ENCODE measurements around the gene C16orf92.
"Not testable (repeated sequence)": the region's sequence is repeated elsewhere in the genome, so short reads cannot be mapped to it uniquely, and the experiment has no call there.

The C16orf92 gene

DNA sequence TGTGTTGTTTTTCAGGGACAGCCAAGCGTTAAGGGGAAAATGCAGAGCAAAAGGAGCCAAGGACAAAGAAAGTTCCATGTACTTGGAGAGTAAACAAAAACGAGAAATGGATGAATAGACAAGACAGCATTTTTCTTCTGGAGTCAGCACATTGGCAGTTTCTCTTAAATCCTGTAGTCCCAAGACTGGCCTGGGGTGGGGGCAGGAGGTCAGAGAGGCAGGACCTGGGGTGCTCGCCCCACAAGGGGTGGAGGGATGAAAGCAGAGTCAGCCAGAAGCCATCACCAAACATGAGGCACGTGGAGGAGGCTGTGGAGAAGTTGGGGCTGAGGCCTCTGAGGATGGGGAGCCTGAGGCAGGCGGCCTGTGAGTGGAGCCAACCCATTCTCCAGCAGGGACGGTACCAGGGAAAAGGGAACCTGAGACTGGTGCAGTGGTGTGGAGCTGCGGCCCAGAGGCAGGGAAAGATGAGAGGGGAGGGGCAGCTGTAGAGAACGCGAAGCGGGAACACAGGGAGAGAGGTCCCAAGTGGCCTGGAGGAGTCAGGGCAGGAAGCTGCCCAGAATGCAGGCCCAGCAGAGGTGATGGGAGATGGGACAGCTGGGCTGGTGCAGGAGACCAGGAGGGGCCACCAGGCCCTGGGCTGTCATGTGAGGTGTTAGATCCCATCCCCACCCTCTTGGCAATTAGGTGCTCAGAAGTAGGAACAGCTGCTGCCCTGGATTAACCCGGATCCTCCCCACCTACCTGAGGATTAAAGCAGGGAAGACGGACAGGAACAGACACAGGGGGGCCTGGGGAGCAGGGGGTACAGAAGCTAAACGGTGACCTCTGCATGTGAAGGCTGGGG is 4.8 kb downstream of the C16orf92 start:
- no peak for DNase-seq

DNA sequence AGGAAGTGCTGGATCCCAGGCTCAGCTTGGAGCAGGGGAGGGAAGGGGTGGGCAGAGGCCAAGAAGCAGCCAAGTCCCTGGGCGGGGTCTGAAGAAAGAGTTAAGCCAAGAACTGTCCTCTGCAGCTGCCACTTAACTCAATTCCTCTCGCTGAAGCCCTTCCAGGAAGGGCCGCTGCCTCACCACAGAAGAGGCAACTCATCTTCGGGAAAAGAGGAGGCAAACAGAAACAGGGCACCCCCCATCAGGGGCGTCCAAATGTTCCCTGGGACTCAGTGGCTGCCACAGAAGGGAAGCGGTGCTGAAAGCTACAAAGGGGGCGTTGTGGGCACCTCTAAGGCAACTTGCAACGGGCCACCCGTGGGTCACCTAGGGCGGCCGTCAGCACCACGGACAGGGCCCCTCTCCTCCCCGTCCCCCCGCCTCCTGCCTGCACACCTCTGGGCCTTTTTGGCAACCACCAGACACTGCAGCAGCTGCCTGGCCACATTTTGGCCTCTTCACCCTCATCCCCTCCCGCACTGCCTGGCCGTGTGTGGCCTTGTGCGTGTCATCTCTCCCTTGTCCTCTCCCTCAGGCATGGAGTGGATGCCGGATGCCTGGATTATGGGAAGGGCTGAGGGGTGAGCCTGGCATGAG is 5.6 kb downstream of the C16orf92 start:
- DNase-seq, result no peak

DNA sequence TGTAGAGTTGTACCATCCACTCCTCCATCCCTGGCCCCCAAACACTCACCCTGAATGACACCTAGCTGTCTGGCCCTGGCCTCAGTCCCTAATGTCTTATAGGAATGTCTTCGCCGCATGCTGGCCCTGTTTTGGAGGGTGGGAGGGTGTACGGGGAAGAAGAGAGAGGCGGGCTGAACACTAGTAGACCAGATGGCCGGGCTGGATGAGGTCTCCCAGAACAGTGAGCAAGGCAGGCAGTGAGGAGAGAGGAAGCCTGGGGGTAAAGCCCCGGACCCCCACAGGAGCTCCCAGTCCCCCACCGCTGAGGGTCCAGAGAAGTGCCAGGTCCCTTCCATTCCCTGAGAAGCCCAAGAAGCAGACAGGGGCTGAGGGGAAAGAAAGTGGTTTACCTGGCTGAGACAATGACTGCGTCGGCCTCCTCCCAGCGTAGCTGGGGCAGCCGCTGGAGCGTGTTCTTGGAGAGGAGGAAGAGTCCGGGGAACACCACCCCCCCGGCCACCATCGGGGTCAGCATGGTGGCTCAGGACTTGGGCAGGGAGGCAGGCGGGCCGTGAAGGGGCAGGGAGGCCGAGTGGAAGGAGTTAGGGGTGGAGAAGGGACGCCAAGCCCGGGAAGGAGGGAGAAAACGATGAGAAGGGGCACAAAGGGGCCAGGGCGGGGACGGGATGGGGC is 7.2 kb downstream of the C16orf92 start:
- DNase-seq, result no peak

DNA sequence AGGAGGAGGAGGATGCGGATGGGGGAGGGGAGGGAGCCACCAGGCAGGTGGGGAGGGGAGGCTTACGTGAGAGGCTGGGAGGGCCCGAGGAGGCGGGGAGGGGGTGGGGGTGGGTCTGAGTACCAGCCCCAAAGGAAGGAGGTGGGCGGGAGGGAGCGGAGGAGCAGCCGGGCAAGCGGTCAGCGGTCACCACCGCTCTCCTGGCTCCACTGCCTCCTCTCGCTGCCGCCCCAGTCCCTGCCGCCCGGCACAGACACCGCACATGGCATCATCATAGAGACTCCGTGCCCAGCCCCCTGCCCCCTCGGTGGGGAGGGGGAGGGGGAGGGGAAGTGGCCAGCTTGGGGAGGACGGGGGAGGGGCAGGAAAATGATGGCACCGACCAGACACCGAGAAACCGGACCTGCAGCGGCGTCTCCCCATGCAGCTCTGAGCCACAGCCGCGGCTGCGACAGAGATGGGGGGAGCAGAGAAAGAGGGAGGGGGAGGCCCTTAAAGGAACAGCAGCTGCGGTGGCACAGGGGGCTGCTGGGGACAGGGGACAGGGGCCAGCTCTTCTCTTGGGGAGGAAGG is 7.9 kb downstream of the C16orf92 start, which contains the start of gene TLCD3B:
TLCD3B (minus strand) TSS at position 431 of the 573 bp plus-strand sequence. CDS start 744 bp downstream, outside the sequence.
- no peak for DNase-seq

DNA sequence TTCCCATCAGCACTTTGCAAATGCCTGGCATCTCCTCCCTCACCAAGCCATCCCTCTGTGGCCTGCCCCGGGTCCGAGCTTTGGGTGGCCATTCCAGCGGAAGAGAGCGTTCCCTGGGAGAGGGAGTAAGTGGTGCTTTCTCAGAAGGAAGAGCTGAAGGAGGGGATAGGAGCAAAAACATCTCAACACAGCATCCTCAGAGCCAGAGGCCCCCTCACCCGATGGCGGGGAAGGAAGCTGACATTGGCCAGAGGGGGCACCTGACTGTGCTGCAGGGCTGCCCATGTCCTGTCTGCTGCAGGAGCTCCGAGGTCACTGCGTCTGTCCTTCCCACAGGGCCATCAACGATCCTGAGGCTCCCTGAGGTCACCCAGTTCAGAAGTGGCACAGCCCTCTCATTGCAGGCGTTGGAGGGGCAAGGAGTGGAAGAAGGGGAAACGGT is 8.5 kb downstream of the C16orf92 start:
- no peak for DNase-seq

DNA sequence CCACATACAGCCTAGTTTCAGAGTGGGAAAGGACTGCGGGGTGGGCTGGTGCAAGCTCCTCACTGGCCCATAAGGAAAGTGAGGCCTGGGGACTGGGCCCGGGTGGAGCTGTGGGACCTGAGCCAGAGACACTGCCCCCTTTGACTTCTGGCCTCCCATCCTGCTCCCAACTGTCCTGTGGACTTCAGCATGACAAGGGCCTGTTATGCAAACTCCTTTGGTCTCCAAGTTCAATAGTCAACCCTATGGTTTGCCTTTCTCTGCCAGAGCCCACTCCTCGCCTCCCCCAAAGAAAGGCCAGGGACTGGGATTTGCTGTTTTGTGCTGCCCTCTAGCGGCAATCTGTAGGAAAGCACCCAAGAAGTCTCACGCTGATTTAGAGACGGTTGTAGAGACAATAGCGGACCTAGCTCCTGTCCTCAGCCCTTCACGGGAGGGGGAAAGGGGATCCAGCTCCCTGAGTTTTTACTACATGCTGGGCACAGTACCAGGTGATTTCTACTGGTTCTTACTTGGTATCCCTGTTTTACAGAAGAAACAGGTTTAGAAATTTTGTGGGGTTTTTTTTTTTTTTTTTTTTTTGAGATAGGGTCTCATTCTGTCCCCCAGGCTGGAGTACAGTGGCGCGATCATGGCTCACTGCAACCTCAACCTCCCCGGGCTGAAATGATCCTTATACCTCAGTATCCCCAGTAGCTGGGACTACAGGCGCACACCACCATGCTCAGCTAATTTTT is 9.3 kb downstream of the C16orf92 start:
- peak; percentile 53 for DNase-seq

DNA sequence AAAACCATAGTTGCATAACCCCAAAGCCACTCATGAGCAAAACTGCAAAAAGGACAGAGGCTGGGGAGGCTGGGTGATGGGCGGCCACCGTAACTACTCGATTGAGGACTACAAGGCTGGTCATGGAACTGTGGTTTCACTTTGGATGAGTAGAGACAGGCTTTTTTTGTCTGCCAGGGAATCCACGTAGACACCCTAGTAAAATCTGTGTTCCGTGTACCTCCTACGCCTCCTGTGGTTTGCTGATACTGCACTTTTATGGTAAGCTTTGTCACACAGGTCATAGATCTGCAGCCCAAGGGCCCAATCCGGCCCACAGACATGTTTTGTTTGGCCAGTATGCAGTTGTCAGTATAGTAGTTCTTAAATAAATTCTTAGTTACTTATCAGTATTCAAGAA is 10.3 kb downstream of the C16orf92 start:
- no peak for DNase-seq

DNA sequence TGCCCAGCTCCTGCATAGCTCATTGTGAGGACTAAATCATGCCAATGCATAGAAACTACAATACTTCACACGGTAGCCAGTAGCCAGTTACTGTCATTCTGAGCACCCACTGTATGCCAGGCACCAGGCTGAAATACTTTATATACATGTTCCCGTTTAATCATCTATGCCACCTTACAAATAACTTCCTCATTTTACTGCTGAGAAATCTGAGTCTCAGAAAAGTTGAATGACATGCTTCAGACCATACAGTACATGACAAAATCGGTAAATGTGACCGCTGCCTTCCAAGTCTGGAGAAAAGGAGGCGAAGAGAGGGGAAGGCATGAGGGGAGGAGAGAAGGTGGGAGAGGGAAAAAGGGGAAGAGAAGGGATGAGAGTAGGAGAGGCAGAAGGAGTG is 17.2 kb downstream of the C16orf92 start:
- DNase-seq, result no peak

DNA sequence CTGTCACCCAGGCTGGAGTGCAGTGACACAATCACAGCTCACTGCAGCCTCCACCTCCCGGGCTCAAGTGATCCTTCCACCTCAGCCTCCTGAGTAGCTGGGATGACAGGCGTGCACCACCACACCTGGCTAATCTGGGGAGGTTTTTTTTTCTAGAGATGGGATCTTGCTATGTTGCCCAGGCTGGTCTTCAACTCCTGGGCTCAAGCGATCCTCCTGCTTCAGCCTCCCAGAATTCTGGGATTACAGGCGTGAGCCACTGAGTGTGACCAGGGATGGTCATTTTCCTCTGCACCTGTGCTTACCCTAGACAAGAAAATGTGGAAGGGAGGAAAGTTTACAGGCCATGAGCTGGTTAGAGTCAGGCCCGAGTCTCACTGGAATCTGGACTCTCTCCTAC is 17.7 kb downstream of the C16orf92 start:
- DNase-seq, result not testable (repeated sequence)

DNA sequence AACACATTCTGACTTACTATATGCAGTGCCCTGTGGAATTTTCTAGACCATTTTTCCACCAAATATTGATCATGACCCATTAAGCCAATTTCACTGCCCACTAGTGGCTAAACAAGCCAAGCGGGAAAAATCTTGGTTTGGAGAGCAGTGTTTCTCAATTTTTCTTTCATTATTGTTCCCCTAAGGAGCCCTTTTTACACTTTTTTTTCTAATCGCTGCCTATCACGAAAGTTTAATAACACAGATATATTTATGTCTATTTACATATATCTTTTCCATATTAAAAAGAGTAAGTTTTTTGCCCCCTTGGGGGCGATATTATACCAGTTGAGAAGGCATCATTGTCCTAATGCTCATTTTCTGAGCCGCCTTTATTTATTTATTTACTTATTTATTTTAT is 18.8 kb downstream of the C16orf92 start:
- DNase-seq, result no peak

DNA sequence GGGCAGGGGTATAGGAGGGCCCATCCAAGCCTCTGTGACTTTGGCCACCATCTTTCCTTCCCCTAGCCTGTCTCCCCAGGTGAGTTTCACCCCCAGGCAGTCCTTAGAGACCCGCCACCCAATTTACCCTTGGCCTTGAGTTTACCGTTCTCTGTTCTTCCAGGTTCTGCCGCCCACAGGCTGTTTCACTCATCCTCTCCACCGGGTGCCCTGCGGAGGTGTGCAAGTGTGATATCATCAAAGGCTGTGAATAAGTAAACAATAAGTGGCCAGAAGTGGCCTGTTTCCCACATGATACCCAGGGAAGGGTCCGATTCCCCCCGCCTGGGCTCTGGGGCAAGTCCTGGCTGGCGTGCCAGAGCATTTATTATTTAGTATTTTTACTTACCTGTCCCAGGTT is 23.2 kb downstream of the C16orf92 start:
- DNase-seq, result no peak

DNA sequence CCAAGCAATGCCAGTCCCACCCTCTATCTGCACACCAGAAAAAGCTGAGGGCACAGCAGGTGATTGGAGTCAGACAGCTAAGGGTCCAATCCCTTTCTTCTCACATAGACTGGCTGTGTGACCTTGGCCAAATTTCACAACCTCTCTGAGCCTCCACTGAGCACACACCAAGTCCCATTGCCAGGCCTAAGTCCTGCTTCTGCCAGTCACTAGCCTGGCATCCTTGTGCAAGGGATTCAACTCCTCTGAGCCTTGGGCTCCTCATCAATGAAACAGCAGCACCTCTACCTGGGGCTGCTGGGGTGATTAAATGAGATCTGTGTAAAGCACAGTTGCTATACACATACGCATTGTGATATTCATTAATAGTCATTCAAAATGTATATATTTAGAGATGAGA is 23.6 kb downstream of the C16orf92 start:
- no peak for DNase-seq

DNA sequence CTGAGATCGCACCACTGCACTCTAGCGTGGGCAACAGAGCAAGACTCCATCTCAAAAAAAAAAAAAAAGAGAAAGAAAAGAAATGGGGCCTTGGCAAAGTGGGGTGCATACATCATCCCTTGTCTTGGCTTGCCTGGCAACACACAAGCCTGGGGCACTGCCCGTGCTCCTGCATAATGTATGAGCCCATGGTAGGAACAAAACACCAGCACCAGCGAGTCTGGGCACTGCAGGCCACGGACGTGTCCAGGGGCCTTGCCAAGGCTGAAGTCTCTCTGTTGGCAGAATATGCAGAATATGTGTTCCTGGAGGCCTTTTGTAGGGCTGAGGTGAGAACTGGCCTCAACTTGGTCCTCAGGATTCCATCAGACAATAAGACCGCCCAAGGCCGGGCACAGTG is 26.9 kb downstream of the C16orf92 start:
- DNase-seq, result no peak

DNA sequence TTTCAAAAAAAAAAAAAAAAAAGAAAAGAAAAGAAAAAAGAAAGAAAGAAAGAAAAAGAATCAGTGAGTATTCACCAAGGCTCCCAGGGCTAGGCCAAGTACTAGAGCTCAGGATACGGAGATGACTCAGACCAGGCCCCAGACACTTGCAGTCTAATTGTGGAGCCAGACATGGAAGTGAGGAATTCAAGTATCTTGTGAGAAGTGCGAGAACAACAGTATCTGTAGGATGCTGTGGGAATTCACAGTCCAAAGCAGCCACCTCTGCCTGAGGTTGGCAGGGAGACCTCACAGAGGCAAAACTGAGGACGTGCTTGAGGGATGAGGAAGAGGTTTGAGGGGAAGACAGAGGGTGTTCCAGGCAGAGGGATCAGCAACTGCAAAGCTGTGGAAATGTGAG is 28.5 kb downstream of the C16orf92 start:
- DNase-seq, result no peak

DNA sequence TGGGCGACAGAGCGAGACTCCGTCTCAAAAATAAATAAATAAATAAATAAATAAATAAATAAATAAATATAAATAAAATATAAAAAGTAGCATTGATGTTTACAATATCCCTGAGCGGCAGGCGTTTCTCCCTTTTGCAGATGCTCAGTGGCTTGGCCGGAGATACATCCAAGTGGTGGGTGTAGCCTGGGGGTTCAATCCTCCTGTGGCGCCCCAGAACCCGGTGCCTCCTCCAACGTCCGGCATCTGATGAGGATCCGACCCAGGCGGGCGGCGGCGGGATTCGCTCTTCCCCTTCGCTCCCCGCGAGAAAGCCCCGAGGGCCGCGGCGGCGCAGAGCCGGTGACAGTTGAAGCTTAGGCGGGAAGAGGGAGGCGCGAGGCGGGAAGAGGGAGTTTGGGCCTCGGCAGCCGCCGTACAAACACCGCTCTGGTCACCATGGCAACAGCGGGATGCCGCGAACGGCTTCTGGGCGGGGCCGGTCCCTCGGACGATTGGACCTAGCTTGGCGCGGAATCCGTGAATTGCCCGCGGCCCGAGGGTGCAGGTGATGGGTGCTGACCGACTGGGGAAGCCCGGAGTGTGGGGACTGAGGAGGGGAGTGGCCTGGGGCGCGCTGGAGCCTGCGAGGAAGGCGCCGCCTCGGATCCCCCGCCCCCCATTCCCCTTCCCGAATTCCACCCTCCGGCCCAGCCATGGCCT is 29.8 kb downstream of the C16orf92 start:
- peak; percentile 90 for DNase-seq

DNA sequence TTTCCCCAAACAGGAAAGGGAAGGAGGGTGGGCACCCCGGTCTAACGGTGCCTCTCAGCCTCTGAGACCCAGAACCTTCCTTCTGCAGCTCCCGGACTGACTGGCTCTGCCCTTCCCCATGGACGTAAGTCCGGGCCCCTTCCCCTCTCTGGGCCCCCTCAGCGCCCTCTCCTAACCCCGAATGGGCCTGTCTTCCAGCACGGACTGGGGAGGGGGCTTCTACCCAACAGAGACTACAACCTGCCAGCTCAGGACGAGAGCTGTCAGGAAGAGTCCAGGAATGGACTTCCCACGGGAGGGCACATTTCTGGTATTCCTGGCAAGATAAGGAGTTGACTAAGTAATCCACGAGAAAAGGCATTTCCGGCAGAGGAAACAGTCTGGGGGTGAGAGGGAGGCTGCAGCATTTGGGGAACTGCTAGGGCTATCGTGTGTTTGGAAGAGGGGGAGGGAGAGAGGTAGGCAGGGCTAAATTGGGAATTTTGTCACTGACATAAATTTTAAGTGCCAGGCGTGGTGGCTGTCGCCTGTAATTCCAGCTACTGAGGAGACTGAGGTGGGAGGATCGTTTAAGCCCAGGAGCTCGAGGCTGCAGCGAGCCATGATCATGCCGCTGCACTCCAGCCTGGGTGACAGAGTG is 30.5 kb downstream of the C16orf92 start:
- no peak for DNase-seq

DNA sequence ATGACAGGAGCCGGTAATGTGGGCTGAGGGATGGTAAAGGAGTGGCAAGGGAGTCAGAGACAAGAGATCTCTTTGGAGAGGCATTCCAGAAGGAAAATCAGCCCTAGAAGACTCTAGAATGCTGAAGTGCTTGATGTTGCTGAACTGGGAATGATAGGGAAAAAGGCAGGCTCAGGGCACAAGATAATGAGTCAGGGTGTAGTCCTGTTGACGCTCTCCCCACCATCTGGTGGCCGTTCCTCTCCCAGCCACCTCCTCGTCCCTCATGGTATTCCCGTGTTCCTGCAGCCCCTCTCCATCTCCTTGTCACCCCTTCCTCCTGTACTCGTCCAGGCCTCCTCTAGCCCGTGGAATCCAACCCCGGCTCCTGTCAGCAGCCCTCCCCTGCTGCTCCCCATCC is 31.5 kb downstream of the C16orf92 start:
- DNase-seq, result no peak

DNA sequence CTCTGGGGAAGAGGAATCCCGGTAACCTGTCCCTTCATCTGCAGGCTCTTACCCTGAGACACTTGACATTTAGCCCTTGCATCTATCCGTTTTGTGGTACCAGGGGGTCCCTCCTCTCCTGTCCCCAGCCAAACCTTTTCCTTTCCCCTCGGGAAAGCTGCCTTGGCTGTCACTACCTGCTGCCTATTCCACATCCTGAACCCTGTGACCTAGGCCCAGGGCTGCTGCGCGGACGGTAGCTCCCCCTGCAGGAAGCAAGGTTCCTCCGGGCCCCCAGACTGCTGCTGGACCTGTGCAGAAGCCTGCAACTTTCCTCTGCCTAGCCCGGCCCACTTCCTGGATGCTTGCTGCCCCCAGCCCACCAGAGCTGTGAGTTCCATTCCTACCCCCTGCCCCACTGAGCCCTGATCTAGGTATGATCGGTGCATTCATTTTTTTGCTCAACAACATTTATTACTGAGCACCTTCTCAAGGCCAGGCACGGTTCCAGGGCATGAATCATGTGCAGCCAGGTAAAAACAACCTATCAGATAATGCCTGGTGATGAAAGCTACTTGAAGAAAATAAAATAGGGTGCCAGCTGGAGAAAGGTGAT is 32.1 kb downstream of the C16orf92 start:
- no peak for DNase-seq

DNA sequence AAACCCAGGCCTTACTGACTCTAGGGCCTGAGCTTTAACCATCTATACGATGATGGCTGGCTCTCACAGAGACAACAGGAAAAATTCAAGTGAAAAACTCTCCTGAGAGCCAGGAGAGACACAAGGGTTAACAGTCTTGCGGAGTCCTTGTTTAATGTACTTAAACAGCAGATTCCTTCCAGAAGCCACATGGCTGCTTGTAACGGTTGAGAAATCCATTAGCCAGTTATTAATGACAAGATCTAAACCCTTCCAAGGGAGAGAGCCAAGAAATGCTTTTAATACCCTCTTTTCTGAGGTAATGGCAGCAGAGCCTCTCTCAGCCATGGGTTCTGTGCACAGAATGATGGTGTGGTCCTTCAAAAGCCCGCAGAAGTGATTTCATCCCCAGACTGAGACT is 37.3 kb downstream of the C16orf92 start:
- no peak for DNase-seq

DNA sequence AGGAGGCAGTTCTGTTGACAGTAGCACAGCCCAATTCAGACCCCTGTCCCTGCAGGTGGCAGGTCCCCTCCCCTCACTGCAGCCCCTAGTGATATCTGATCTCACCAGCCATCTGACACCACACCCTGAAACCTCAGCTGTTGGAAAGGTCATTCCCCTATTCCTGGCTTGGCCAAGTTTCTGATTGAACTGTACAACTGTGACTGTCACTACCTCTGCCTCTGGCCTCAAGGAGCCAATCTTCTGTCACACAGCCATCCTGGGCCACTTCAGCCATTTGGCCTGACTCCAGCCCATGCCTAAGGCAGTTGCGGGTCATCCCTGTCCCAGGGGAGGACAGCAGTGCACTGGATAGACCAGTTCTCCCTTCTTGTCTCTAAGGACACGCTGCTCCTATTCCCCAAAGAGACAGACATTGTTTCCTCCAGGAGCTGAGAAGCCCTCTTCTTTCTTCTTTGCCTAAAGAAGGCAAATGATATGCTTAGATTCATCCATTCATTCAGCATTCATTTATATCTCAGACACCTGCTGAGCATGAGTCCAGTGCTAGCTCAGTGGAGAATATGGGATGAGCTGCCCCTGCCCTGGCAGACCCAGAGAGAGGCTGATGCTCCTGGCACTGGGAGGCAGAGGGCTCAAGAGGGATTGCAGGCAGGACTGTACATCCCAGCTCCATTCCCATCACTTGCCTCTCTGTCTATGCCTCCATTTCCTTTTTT is 38.0 kb downstream of the C16orf92 start:
- DNase-seq, result no peak

Data from NCI-H774 (cell line).